ENCODE measurements around the gene MAST4.

- no peak for TF ChIP-seq POLR2A (IDR thresholded peaks at IDR 0.05; ENCODE audit: low read depth, low read length)
- TF ChIP-seq POLR2AphosphoS5 (IDR thresholded peaks at IDR 0.05; ENCODE audit: low read depth, low read length), result no peak
- TF ChIP-seq PAX5 (IDR thresholded peaks at IDR 0.05; ENCODE audit: insufficient read depth, low read length, severe bottlenecking), result no peak
These were observed 470.6 kb downstream of the MAST4 start for GRCh38 chr5:67066815-67067214.

All from GM12891 (cell line).